NCI-H1694 treated with DMSO at 0.1 percent for 48 hours (cell line): ENCODE measurements around the gene FAM228B.
"Not testable (repeated sequence)": the region's sequence is repeated elsewhere in the genome, so short reads cannot be mapped to it uniquely, and the experiment has no call there.

ENCODE experiments used
- DNase-seq: peaks from one replicate; lab custom pipeline; 2025; lab: John Stamatoyannopoulos, UW

FAM228B gene

DNA sequence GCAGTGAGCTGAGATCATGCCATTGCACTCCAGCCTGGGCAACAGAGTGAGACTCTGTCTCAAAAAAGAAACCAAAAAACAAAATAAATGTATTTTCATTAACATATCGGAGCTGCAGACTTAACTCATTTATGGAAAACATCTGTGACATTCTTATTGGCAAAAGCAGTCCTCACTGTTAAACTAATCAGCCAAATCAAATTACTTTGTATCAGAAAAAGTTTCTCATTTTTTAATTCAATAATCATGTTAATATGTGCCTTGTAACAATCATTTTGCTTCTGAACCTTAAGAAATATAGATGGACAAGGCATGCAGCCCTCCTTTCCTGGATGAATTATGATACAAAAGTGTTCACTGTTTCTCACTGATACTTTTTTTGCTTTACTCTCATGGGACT, 20.6 kb upstream of the FAM228B start:
- no peak for DNase-seq

GRCh38 chr2:24104110-24104650, 19.1 kb upstream of the FAM228B start:
- no peak for DNase-seq

GRCh38 chr2:24104906-24105305, 18.4 kb upstream of the FAM228B start:
- no peak for DNase-seq

- DNase-seq = no peak
Observed at GRCh38 chr2:24105816-24106215, 17.5 kb upstream of the FAM228B start.

GRCh38 chr2:24106786-24107185, 16.5 kb upstream of the FAM228B start:
- DNase-seq = no peak

- no peak for DNase-seq
Observed at GRCh38 chr2:24107336-24107735, 15.9 kb upstream of the FAM228B start.

DNA sequence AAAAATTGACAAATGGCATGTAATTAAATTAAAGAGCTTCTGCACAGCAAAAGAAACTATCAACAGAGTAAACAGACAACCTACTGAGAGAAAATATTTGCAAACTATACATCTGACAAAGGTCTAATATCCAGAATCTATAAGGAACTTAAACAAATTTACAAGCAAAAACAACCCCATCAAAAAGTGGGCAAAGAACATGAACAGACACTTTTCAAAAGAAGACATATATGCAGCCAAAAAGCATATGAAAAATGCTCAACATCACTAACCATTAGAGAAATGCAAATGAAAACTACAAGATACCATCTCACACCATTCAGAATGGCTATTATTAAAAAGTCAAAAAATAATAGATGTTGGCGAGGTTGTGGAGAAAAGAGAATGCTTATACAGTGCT, 13.8 kb upstream of the FAM228B start:
- DNase-seq = not testable (repeated sequence)

DNA sequence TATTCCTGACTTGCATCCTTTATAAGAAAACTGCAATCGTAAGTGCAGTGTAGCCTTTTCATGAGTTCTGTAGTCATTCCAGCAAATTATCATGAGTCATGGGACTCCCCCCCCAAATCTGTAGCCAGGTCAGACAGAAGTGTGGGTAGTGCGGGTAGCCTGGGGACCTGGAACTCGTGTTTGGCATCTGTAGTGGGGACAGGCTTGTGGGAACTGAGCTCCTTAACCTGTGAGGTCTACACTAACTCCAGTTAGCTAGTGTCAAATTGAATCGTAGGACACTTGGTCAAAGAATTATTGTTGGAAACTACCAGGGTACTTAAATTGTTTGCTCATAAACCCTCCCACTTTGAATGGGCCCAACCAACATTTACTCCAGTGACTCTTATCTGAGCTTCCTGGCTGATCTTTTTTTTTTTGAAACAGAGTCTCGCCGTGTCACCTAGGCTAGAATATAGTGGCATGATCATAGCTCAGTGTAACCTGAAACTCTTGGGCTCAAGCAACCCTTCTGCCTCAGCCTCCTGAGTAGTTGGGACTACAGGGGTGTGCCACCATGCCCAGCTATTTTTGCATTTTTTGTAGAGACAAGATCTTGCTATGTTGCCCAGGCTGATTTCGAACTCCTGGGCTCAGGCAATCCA, 12.5 kb upstream of the FAM228B start:
- no peak for DNase-seq

DNA sequence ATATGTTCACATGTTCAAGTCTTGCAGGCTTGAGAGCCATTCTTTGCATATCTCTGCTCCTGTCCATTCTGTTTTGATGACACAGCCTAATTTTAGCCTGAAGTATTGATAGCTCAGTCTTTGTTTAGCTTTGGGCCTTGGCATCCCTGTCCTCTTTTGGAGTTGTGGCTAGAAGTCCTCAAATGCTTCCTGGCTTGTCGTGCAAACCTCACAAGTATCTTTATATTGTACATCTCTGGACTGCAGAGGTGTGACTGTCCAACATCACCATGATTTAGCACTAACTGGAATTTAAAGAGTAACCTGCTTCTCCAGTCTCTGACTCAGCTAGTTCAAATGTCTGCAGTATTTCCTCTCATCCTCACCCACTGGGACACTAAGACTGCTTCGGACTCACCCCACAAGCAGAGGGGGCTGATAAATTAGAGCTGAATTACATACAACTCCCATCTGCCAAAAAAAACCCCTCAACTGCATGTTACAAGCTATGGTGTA, 11.8 kb upstream of the FAM228B start:
- no peak for DNase-seq

DNA sequence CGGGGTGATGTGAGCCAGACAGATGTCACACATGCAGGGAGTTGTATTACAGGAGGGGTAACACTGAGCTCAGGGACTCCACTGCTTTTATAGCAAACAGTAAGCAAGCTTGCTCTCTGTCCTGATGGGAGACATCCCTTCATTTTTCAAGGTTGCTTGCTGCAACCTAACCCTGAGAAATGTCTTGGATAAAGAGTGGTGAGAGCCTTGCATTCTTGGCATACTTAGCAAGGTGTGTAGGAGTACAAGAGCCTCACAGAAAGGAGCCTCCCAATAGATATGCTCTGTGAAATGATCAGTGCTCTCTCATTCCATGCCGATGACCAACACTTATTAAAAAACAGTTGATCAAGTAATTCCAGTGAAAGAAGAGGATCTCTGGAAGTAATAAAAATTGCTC, 8.2 kb upstream of the FAM228B start:
- no peak for DNase-seq

DNA sequence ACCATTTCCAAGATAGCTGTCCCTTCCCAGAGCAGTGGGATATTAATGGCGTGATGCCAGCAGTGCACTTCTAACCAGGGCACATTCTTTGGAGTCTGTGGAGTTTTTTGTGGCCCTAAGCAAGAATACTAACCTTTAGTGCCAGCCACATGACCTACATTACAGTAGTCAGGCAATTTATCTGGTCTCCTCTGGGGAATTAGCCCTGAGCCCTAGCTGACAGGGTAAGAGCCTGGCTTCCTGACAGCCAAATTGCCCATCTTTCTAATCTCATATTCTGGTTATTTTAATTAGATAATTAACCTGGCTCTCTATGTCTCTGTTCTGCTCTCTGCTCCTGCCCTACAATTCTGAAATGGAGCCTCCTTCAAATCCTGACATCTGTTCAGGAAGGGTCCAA, 5.4 kb upstream of the FAM228B start:
- DNase-seq = no peak

GRCh38 chr2:24121066-24121465, 2.2 kb upstream of the FAM228B start:
- DNase-seq = no peak

DNA sequence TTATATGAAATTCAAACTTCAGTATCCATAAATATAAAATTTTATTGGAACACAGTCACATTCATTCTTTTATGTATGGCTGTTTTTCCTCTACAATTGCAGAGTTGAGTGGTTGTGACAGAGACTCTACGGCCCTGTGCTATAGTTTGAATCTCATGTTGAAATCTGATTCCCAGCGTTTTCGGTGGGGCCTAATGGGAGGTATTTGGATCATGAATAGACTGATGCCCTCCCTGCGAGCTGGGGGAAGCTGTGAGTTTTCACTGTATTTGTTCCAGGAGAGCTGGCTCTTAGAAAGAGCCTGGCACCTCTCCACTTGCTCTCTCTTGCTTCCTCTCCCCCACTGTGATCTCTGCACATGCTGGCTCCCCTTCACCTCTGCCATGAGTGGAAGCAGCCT, 1.8 kb upstream of the FAM228B start:
- no peak for DNase-seq

- no peak for DNase-seq
Observed at GRCh38 chr2:24122366-24123194, 689 bp upstream of the FAM228B start.

DNA sequence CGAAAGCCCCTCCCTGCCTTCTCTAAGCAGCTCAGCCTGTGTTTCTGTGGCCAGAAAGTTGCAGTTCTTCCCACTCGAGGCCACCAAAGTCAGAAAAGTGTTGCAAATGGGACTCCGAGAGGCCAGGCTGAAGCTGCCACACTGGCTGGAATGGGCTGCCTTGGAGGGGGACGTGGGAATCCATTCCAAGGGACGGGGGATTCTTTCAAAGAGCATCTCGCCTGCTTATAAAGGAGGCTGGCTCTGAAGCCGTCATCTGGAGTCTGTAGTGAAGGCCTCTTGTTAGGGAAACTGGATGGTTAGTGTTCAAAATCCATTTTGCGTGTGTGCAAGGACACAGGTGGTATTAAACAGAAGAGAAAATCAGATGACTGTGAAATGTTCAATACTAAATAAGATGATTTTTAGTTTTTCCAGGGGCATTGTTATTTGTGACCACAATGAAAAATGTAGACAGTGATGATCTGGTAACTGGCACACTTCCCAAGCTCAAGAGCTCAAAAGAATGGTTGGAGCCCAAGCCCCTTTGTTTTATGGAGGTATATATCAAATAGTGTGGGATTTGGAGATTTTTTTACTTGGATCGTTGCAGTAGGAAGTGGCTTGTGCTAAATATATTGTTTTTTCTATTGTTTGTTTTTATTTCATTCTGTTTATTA, 782 bp downstream of the FAM228B start:
- DNase-seq = peak; percentile 71

GRCh38 chr2:24125956-24126355, 2.7 kb downstream of the FAM228B start:
- DNase-seq = no peak

- no peak for DNase-seq
Observed at GRCh38 chr2:24132543-24132942, 9.3 kb downstream of the FAM228B start.

- DNase-seq = not testable (repeated sequence)
Observed at GRCh38 chr2:24140305-24140704, 17.0 kb downstream of the FAM228B start.

GRCh38 chr2:24147364-24147763, 24.1 kb downstream of the FAM228B start:
- DNase-seq = no peak

- no peak for DNase-seq
Observed at GRCh38 chr2:24152413-24153197, 29.3 kb downstream of the FAM228B start.

DNA sequence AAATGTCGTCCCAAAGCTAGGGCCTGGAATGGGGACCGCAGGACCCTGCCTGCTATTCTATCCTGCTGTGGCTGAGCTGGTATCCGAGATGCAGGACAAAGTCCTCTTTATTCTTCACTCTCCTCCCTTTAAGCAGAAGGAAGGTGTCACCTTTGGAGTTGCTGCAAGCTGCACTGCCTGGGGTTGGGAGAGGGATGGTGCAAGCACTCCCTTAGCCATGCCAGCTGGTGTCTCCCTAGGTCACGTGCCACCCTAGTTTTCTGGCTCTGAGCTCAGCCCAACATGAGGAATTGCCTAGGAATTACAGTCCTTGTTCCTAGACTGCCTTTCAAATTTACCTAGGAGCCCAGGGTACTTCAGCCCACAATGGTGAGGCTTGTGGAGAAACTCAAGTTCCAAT, 30.2 kb downstream of the FAM228B start:
- no peak for DNase-seq

DNA sequence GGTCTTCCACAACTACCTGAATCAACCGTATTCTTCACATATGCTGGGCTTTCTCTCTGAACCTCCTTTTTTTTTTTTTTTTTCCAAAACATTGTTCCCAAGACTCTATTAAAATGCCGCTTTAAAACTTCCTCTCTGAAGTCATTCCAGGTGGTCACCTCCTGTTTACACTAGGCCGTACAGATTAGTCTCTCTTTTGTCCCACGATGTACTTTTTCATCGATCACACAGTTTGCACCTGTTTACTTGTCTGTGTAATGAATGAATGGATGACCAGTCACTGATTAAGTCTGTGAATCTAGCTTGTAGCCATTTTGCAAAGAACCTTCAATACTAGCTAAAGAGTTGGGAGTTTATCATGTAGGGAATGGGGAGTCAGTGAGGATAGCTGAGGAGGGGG, 34.9 kb downstream of the FAM228B start:
- DNase-seq = no peak
